Effector CD8-positive, alpha-beta T cell (primary cell): ENCODE data around the gene STX8.

Experiments
- DNase-seq: peaks from one replicate; lab custom pipeline; 2025; lab: John Stamatoyannopoulos, UW

Gene STX8

DNA sequence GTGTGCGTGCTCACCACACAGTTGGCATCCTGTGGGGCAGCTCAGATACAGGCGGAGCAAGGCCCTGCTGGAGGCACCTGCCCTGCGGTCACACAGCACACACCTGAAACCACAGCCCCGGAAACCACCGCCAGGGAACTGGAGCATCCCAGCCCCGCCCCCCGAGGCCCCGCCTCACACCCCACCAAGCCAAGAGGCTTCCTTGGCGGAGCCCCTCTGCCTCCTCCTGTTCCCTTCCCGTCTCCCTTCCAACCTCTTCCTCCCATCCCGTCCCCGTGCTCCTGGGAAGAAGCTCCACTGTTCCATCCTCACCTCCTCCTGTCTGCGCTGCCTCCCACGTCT lies 348.9 kb downstream of the STX8 start:
- DNase-seq, result no peak

DNA sequence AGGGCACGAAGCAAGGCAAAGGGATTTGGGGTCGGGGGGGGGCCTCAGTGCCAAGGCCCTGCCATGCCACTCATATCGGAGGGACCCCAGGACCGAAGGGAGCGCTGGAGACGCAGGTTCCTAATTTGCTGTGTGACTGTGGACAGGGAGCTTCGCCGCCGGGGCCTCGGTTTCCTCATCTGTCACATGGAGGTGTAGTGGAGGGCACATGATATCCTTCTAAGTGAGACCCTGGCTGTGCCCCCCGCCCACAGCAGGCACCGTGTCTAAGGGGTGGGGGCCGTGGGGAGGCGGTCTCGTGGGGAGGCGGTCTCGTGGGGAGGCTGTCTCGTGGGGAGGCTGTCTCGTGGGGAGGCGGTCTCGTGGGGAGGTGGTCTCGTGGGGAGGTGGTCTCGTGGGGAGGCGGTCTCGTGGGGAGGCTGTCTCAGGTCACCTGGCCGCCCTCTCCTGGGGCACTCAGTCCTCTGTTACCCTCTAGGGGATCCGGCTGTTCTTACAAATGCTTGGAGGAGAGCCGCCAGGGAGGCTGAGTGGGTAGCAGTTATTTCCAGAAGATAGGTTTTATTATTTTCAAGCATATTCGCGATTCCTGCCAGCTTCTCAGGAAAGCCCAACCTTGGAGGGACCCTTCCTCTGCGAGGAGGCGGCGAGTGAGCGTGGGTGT lies 349.4 kb downstream of the STX8 start:
- DNase-seq, result no peak

DNA sequence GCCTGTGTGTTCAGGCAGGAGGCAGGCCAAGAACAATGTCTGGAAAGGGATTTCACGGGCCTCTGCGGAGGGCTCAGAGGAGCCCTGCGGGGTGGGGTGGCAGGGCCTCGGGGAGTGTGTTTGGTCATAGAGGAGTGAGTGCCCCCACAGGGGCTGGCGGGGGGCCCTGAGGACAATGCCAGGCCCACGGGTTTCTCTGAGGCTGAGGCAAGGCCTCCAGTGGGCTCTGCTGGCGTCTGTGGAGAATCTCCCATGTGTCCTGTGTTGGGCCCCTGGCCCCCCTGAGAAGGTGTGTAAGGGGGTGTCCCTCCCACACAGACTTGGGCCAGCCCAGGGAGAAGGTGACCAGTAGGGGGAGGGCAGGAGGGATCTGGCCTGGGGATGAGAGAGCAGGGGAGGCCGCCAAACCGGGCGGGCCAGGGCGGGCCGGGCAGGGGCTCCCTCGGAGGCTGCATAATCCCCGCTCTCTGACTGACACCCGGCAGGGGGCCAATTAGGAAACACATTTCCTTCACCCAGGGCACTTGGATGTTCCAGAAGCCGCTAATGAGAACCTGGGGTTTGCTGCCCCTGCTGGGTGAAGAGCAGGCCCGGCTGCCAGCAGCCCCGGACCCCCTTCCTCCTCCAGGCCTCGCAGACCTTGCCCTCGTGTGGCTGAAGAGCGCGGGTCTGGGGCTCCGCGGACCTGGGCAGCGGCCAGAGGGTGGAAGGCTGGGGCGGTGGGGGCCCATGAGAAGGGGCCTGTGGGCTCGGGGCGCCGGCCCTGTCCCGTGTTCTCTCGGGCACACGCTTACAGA lies 350.1 kb downstream of the STX8 start:
- no peak for DNase-seq

DNA sequence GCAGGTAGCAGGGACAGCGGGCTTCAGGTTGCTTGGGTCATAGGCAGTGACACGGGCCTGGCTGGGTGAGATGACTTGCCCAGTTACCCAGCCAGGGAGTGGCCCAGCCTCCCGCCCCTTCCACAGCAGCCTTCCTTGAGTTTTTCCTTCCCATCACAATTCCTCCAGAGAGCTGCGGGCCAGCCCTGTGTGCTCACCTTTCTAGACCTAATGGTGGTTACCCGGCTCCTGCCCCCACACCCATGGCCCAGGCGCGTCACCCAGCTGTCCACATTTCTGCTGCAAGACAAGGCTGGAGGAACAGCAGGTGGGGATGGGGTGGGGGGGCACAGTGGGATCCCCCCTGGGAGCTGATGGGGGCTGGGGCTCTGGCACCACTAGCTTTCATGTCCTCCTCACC lies 351.1 kb downstream of the STX8 start:
- DNase-seq, result no peak

DNA sequence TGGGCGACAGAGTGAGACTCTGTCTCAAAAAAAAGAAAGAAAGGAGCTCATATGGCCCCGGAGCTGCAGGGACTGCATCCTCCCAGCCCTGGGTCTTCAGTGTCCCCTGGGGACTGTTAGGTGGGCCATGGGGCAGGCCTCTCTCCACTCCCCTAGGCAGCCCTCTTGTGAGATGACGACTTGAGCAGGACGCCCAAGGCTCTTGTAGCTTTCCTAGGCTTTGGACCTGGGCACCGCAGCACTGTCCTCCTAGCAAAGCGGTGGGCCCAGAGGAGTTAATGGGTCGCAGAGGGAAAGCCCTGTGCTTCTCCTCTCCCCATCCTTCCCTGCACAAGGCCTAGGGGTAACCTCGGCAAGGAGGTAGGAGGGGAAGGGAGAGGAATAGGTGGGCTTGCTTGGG lies 352.1 kb downstream of the STX8 start:
- DNase-seq, result no peak

DNA sequence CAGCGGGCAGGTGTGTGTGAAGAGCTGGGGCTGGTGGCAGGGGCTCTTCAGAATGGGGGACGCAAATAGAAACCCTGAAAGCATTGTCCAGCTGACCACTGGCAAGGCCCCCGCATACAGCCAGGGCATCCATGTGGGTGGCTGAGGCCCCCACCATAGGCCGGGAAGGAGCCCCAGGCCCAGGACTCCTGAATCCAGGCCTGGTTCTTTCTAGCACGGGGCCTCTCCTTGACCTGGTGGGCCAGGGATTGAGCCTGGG lies 353.8 kb downstream of the STX8 start:
- DNase-seq, result no peak

DNA sequence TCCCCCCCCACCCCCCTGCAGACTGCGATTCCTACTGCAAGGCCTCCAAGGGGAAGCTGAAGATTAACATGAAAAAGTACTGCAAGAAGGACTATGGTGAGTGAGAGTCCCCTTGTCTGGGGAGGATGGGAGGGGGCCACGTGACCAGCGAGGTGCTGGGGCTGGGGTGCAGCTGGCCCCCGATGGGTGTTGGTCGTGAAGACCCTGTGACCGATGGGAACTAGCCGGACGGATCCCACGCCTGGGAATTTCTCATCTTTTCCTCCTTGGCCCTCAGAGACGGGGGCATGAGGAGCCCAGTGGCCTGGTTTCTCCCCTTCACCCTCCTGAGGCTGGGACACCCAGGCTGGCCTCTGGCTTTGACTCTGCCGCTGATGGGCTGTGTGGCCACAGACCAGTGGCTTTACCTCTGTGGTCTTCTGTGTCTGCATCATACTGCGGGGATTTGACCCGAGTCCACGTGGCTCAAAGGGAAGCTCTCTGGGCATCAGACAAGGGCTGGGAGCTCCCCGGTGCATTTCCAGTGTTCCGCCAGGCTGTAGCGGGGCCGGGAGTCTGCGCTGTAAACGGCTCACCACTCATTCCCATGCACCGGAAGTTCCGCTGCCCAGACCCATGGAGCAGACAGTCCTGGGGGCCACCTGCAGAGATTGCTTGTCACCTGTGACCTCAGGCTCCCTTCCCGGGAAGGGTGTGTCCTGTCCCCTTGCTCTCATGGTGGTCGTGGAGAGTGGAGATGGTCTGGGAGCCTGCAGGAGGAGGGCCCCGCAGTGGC lies 354.3 kb downstream of the STX8 start:
- no peak for DNase-seq

DNA sequence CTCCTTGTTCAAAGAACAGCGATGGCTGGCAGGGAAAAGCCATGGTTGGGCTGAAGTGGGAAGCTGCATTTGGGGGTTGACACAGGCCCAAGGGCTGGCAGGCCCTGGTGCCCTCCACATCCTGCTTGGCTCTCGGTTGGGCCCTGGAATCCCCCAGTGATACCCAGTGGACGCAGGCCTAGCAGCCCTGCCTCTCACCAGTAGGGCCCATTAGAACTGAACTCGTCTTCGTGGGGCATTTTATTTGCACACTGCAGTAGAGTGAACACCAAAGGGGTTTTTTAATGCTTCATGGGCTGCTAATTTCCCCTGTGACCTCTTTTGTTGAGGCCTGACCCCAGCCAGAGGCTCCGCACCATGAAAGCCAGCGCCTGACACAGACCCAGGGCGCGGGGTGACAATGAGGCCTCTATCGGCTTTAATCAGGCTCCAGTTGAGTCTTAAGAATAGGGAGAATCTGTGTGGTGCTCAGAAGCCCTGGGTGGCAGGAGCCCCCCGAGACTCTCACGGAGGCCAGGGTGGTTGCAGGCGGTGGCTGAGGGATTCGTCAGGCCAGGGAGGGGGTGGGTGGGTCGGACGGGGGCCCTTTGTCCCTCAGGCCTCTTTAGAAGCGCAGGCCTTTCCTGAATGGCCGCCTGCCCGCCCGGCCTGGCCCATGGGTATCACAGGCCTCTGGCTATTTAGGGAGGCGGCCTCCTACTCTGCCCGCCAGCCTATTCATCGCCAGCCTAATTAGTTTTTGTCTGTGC lies 355.0 kb downstream of the STX8 start:
- no peak for DNase-seq

DNA sequence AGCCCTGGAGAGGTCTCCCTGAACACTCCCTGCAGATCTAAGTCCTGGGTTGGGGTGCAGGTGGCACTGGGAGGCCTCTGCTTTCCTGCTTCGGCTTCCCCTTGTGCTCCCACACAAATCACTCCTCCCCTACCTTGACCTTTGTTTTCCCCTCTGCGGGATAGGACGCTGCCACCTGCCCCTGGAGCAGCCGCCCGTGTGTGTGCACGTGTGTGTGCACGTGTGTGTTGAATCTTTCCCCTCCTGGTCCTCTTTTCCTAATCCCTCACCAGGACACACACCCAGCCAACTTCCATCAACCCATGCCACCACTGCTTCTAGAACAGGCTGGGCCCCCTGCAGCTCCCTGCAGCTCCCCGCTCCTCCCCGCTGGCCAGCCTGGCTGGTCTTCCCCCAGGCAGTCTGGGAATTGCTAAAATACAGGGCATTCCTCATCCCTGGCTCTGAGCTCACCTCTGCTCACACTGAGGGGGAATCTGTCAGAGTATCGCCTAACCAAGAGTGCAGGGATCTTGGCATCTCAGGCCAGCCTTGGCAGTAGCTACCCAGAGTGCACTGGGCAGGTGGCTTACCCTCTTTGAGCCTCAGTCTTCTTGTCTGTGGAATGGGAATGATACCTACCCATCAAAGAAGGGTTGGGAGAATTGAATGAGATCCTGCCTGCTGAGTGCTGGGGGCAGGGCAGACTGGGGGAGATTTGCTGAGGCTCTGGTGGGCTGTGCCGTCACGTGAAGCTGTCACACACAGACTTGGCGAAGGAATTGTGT lies 355.8 kb downstream of the STX8 start:
- DNase-seq, result no peak

DNA sequence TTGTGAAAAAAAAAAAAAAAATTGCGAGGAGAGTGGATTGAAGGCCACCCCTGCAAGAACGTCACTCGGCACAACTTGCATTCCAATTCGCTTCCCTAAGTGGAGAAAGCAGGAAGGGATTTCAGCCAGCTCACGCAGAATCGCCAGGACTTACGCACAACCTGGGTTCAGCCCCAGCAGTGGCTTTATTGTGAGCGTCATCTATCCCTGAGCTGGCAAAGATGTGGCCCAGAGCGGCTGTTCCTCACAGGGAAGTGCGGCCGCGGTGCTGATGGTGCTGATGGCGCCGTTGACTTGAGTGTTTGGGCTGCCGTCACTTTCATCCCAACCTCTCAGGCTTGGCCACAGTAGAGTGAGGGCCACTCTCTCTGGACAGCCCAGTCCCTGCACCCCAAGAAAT lies 356.7 kb downstream of the STX8 start:
- no peak for DNase-seq

DNA sequence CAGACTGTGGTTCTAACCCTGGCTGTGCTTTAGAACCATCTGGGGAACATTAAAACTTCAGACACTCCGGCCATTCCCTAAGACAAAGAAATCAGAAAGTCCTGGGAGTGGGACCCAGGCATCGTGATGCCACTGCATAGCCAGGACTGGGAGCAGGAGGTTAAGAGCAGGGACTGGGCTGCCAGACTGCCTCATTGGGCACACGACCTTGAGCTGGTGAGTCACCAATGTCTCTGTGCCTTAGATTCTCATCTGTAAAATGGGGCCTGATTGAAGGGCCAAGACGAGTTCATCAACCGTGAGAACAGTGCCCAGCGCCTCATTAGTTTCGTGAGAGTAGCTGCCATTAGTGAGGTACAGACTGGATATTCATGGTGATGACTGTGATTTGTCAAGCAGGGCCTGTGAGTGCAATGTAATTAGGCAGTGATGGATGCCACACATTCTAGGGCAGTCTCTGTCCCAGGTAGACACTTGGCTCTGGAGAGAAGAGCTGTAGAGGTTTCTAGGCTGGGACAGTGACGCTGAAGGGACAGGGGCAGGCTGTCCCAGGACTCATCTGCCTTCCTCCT lies 357.5 kb downstream of the STX8 start:
- DNase-seq, result no peak

DNA sequence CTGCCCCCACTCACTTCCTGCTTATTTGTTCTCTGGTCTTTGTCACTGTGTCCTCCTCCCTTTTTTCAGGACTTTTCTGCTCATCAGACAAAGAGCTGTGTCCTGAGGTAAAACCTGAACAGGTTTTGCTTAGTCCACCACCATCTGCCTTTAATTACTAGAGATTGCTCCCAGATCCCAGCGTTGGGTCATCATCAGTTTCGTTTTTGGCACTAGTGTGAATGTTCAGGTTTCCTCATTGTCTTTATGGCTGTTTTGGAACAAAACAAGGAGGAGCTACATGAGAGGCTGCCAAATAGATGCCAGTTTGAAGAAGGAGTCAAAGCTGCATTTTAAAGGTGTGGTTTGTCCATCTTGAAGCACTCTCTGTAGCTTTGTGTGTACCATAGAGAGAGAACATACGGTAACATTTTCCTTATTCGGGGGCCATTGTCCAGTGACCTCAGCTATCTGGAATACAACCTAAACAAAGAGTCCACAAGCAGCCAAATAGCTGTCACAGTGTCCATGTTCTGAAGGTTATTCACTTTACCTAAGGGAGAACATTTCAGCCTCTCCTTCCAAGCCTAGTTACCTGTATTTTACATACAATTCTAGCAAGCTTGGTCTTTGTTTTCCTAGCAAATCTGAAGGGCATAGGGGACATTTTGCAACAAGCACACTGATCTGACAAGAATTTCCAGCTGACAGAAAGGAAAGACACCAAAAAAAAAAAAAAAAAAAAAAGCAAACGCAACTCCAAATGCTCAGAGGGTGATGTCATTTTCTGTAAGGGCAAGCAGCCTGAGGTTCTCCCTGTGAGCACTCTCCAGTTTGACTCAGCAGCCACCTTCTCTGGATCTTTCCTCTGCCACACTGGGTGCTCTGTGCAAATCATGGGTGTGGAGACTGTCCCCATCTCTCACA lies 358.2 kb downstream of the STX8 start:
- DNase-seq, result no peak

DNA sequence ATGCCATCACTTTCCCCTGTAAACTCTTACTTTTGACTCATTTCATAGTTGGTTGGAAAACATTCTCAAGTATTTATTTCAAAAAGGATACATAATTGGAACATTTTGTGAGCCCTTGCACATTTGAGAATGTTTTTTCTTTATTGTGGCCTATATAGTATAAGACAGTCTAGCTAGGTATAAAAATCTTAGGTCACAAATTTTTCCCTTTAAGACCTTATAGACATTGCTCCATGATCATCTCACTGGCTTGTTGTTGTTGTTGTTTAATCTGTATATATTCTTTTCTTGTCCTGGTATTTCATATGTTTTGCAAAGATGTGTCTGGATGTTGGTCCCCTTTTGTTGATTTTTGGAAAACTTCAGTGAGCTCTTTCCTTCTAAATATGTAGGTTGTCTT lies 360.2 kb downstream of the STX8 start:
- DNase-seq, result no peak

DNA sequence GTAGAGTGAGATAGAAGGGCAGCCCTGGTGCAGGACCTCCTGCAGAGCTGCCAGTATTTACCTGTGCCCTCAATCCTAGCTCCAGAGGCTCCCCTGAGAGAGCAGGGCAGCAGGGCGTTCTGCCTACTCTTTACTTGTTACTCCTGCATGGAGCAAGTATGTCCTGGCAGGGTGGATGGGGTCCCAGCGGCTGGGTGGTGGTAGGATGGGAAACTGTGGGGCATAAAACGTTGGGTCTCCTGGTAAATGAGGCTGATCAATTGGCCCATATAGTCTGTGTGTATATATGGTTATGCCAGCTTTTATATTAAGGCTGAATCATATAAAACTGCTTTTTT lies 362.3 kb downstream of the STX8 start:
- DNase-seq, result no peak

DNA sequence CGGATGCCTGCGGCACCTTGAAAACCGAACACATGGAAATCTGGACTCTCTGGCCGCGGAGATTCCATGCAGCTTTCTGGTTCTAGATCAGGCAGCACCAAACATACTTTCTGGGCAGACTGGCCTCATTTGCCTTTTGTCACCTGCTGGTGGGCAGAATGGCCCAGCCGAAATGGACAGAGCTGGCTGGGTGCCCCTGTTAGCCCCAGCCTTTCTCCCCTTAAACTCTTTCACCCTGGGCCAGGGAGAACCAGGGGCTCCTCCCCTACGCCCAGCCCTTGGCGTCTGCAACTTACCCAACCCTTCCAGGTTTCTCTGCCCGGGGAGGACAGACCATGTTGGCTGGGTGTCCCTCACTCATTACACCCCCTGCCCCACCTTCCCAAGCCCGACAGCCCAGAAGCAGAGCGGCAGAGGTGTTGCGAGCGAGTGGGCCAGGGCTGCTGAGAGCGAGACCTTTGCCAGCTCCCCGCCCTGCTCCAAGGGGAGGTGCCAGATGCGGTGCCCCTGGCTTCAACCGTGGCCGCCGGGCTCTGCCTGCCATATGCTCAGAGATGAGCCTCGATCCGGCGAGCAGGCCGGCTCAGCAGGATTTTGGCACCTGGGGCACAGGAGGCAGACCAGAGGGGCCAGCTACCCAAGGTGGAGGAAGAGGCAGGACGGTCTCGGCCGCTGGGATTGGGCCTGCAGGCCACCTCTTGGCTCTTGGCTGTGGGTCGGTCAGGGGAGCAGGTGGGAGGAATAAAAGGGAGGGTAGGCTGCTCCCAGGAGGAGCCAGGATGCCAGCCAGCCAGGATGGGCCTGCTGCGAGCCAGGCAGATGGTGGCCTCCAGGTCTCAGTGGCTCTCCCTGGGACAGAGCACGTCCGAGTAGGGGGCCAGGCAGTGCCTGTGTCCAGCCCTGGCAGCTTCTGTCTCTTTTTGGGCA lies 363.0 kb downstream of the STX8 start:
- DNase-seq, result no peak

DNA sequence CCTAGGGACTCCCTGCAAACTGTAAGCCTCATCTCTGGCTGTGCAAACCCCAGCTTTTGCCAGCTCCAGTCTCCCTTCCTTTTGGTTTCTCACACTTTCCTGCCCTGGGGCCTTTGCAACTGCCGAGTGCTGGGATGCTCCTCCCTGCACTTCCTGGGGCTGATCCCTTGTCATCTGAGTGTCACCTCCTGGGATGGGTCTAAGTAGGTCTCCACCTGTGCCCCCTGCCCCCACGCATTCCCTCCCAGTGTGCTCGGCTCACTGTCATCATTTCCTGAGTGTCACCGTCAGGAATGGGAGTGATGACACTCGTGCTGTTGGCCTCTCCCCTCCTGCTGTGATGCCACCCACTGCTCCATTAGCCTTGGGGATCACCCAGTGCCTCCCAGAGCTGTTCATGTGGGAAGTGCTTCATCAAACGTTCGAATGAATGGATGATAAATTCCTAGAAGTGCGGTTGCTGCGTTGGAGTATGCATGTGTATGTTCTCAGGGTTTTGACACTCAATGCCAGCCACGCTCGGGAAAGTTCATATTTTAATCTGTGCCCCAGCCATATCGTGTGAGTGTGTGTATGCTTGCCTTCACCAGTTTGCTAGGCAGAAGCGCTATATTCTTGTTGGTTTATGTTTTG lies 364.4 kb downstream of the STX8 start:
- DNase-seq, result no peak

DNA sequence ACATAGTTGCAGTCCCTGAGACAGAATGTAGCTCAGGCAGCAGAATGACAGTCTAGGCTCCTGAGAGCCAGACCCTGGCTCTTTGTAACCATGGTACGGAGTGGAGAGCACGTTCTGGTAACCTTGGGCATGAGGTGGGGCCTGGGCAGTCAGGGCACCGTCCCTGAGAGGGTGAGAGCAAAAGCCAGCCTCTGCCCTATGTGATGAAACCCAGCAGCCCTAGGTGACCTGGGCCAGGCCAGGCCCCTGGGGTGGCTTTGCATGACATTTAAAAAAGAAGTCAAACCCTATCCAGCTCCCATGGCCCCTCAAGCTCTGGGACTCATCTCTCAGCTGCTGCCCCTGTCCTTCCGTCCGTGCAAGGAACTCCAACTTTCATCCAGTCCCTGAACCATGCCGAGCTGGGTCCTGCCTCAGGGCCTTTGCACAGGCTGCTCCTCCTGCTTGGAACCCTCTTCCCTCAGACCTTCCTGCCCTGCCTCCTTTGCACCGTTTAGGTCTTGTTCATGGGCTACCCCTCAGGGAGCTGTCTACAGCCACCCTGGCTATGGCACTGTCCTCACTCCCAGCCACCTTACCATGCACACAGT lies 365.7 kb downstream of the STX8 start:
- no peak for DNase-seq

DNA sequence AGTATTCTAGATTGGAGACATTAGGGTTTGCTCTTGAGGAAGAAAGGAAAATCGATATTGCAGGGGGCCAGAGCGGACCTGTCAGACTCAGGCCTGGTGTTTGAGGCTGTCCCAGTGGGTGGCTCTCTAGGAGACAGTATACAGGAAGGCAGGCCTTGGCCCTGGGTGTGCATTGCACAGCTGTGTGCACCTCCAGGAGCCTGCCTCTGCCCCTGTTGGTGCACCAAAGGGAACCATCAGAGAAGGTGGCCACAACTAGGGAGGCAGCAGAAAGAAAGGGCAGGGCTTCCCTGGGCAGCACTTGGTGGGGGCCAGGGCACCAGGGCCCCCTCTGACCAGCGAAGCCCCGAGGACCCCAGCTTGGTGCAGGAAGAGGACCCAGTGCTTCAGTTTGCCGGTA lies 366.3 kb downstream of the STX8 start:
- no peak for DNase-seq
